ENCODE results near the gene LY86. TPM values are rescaled to one million over a fixed set of nuclear protein-coding genes. Genes with fewer than 3 reads are reported as not detected.

The LY86 gene
- total RNA-seq, 1 experiment from 2014 or later, result not detected

GRCh38 chr6:6614096-6614982, 25.8 kb downstream of the LY86 start:
- no peak for DNase-seq (ENCODE audit: low spot score)
- in situ Hi-C loops (cut with HindIII; ENCODE audit: low sequenced_read_pairs), result loop anchor here (5.0 kb wide), 1 partner anchor 37 kb away; no protein-coding TSS in a partner anchor

- in situ Hi-C loops (cut with HindIII; ENCODE audit: low sequenced_read_pairs), result loop anchor here (5.0 kb wide), 1 partner anchor 38 kb away; no protein-coding TSS in a partner anchor
- DNase-seq (ENCODE audit: low spot score), result no peak
These were observed 26.4 kb downstream of the LY86 start for GRCh38 chr6:6614983-6615349.

- in situ Hi-C loops (cut with HindIII; ENCODE audit: low sequenced_read_pairs), result no loop called here
- no peak for DNase-seq (ENCODE audit: low spot score)
These were observed 28.1 kb downstream of the LY86 start for GRCh38 chr6:6616656-6617055.

- in situ Hi-C loops (cut with HindIII; ENCODE audit: low sequenced_read_pairs), result no loop called here
- DNase-seq (ENCODE audit: low spot score), result peak; percentile 12
These were observed 30.7 kb downstream of the LY86 start for GRCh38 chr6:6619021-6619794.

GRCh38 chr6:6620766-6621425, 32.4 kb downstream of the LY86 start:
- in situ Hi-C loops (cut with HindIII; ENCODE audit: low sequenced_read_pairs), result no loop called here
- no peak for DNase-seq (ENCODE audit: low spot score)

GRCh38 chr6:6622501-6622900, 34.0 kb downstream of the LY86 start:
- in situ Hi-C loops (cut with HindIII; ENCODE audit: low sequenced_read_pairs), result no loop called here
- peak; percentile 11 for DNase-seq (ENCODE audit: low spot score)

GRCh38 chr6:6623553-6623952, 35.0 kb downstream of the LY86 start:
- in situ Hi-C loops (cut with HindIII; ENCODE audit: low sequenced_read_pairs), result no loop called here
- no peak for DNase-seq (ENCODE audit: low spot score)

- no peak for DNase-seq (ENCODE audit: low spot score)
- in situ Hi-C loops (cut with HindIII; ENCODE audit: low sequenced_read_pairs), result no loop called here
These were observed 35.9 kb downstream of the LY86 start for GRCh38 chr6:6624269-6624990.

- in situ Hi-C loops (cut with HindIII; ENCODE audit: low sequenced_read_pairs), result no loop called here
- DNase-seq (ENCODE audit: low spot score), result peak; percentile 58
These were observed 37.7 kb downstream of the LY86 start for GRCh38 chr6:6626187-6626586.

- in situ Hi-C loops (cut with HindIII; ENCODE audit: low sequenced_read_pairs), result no loop called here
- DNase-seq (ENCODE audit: low spot score), result peak; percentile 65
These were observed 40.9 kb downstream of the LY86 start for GRCh38 chr6:6629402-6629801.

- in situ Hi-C loops (cut with HindIII; ENCODE audit: low sequenced_read_pairs), result no loop called here
- DNase-seq (ENCODE audit: low spot score), result no peak
These were observed 42.5 kb downstream of the LY86 start for GRCh38 chr6:6631053-6631452.

- peak; percentile 92 for DNase-seq (ENCODE audit: low spot score)
- in situ Hi-C loops (cut with HindIII; ENCODE audit: low sequenced_read_pairs), result no loop called here
These were observed 43.2 kb downstream of the LY86 start for GRCh38 chr6:6631534-6632276.

- in situ Hi-C loops (cut with HindIII; ENCODE audit: low sequenced_read_pairs), result no loop called here
- DNase-seq (ENCODE audit: low spot score), result no peak
These were observed 45.6 kb downstream of the LY86 start for GRCh38 chr6:6633898-6634734.

- in situ Hi-C loops (cut with HindIII; ENCODE audit: low sequenced_read_pairs), result no loop called here
- DNase-seq (ENCODE audit: low spot score), result peak; percentile 86
These were observed 46.2 kb downstream of the LY86 start for GRCh38 chr6:6634735-6635075.

- DNase-seq (ENCODE audit: low spot score), result no peak
- in situ Hi-C loops (cut with HindIII; ENCODE audit: low sequenced_read_pairs), result no loop called here
These were observed 46.8 kb downstream of the LY86 start for GRCh38 chr6:6635291-6635690.

- no peak for DNase-seq (ENCODE audit: low spot score)
- in situ Hi-C loops (cut with HindIII; ENCODE audit: low sequenced_read_pairs), result no loop called here
These were observed 47.3 kb downstream of the LY86 start for GRCh38 chr6:6635869-6636268.

GRCh38 chr6:6639572-6639971, 51.1 kb downstream of the LY86 start:
- no peak for DNase-seq (ENCODE audit: low spot score)
- in situ Hi-C loops (cut with HindIII; ENCODE audit: low sequenced_read_pairs), result no loop called here

GRCh38 chr6:6640926-6641325, 52.4 kb downstream of the LY86 start:
- in situ Hi-C loops (cut with HindIII; ENCODE audit: low sequenced_read_pairs), result no loop called here
- DNase-seq (ENCODE audit: low spot score), result no peak
